BJ (cell line): ENCODE results near the gene LRRC1. TPM values are rescaled to one million over a fixed set of nuclear protein-coding genes. Genes with fewer than 3 reads are reported as not detected.

Experiments used
- CTCF ChIA-PET: fragments of 350-600 bp; formaldehyde crosslinking; extraction: SDS; loops from one replicate; lab custom pipeline; 2021; ENCODE audit warnings: antibody characterized with exemption, inconsistent platforms; lab: Yijun Ruan, JAX
- POLR2A ChIA-PET: fragments of 300-600 bp; sonication (Branson Sonifier 250); formaldehyde crosslinking; extraction: SDS; loops from one replicate; lab custom pipeline; 2021; ENCODE audit warnings: antibody characterized with exemption; lab: Charles Lee
- DNase-seq: peaks from one replicate; pipeline ENCODE4 v3.0.0-alpha.2; 2011; ENCODE audit warnings: low read depth
- H3K27me3 ChIP-seq: 2 replicates; pipeline ENCODE4 v1.6.0; 2011; ENCODE audit warnings: low read length; ENCODE audit not compliant: control insufficient read depth, insufficient read depth
- H3K36me3 ChIP-seq: 2 replicates; pipeline ENCODE4 v1.5.1; 2011; ENCODE audit warnings: low read length; ENCODE audit not compliant: control insufficient read depth, insufficient read depth
- H3K4me3 ChIP-seq: 2 replicates; pipeline ENCODE4 v1.5.1; 2011; ENCODE audit warnings: low read depth, mild to moderate bottlenecking, control low read depth, low read length
- polyA plus RNA-seq: library from polyadenylated mRNA; depleted of rRNA; stranded (reverse); fragments of >200 nt; gene quantifications from 2 replicates; pipeline ENCODE4 v1.2.3, GENCODE V29; 2011; rRNA removed
- TF ChIP-seq, protein P1 (sequence below): IDR thresholded peaks from 2 replicates; pipeline ENCODE4 v1.5.1; 2011; ENCODE audit warnings: low read depth, mild to moderate bottlenecking, control low read depth, inconsistent platforms, low read length, moderate library complexity; ENCODE audit not compliant: insufficient read depth

LRRC1 gene
- polyA plus RNA-seq, 1 experiment: 4.3 TPM

DNA sequence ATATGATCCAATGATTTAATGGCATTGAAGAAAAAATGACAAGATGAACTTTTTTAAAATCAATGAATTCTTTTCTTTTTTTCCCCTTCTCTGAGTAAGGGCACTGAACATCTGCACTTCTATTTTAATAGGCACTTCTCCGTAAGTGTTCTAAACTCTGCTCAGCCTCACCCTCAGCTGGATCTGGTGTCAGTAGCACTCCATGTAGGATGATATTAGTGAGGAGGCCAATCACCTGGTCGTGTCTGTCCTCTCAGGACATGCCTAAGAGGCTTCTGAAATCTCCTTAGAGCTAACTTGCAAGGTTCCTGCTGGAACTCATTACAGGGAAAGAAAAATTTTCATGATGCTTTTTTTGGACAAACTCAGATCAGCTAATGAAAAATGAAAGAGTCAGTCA, 167.8 kb downstream of the LRRC1 start:
- ChIA-PET CTCF (no interaction called here), POLR2A (no interaction called here)
- no peak for DNase-seq
- Histone ChIP-seq H3K27me3 (no peaks in the 10 kb centered on the region), H3K4me3 (no peak overlapping the region), H3K36me3 (no peaks in the 10 kb centered on the region)
- TF ChIP-seq, protein P1, sequence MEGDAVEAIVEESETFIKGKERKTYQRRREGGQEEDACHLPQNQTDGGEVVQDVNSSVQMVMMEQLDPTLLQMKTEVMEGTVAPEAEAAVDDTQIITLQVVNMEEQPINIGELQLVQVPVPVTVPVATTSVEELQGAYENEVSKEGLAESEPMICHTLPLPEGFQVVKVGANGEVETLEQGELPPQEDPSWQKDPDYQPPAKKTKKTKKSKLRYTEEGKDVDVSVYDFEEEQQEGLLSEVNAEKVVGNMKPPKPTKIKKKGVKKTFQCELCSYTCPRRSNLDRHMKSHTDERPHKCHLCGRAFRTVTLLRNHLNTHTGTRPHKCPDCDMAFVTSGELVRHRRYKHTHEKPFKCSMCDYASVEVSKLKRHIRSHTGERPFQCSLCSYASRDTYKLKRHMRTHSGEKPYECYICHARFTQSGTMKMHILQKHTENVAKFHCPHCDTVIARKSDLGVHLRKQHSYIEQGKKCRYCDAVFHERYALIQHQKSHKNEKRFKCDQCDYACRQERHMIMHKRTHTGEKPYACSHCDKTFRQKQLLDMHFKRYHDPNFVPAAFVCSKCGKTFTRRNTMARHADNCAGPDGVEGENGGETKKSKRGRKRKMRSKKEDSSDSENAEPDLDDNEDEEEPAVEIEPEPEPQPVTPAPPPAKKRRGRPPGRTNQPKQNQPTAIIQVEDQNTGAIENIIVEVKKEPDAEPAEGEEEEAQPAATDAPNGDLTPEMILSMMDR: no peak

DNA sequence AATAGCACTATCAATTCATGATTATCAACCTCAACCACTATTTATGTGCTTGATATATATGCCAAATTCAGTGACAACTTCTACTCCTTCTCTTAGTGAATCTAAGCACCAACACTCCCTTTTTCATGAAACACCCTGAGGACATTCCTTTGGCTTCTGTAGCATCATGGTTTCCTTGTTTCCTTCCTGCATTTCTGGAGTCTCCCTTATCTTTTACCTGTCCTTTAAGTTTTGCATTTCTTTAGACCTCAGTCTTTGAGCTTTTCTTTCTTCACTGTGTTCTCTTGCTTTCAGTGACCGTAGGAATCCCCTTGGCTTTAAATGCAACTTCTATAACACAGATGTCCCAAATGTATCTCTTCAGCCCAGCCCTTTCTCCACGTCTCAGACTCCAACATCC, 172.6 kb downstream of the LRRC1 start:
- no peaks in the 10 kb centered on the region for H3K36me3 ChIP-seq
- H3K27me3 ChIP-seq: no peaks in the 10 kb centered on the region
- POLR2A ChIA-PET: no interaction called here
- TF ChIP-seq, protein P1: no peak
- no peak overlapping the region for H3K4me3 ChIP-seq
- CTCF ChIA-PET: interaction anchor here (2.2 kb wide), 1 partner anchor 249 kb away, joined by 8 read pairs; no protein-coding TSS in a partner anchor
- no peak for DNase-seq

Other genes with a start within 250 kb of the LRRC1 start
- 8.4 and 15.0 TPM in 2 replicates for gene GCLC, start 249.9 kb upstream of the LRRC1 start, polyA plus RNA-seq
- 0.01 TPM in 1 of 2 replicates, not detected in the other for gene KLHL31, start 129.2 kb upstream of the LRRC1 start, polyA plus RNA-seq